KMS-11 (cell line): ENCODE results near the gene ZNF878.
"Not testable (repeated sequence)": the region's sequence is repeated elsewhere in the genome, so short reads cannot be mapped to it uniquely, and the experiment has no call there.

Experiments used
- H2AFZ ChIP-seq: fragments of 200-600 bp; sonication (generic); 2 replicates; pipeline ENCODE4 v1.6.1; 2016; ENCODE audit warnings: antibody characterized with exemption, mixed run types, low read depth
- H3K27ac ChIP-seq: fragments of 200-600 bp; sonication (generic); 2 replicates; pipeline ENCODE4 v1.6.1; 2016; ENCODE audit warnings: mild to moderate bottlenecking, mixed run types
- H3K27me3 ChIP-seq: fragments of 200-600 bp; sonication (generic); 2 replicates; pipeline ENCODE4 v1.6.1; 2017; ENCODE audit warnings: mild to moderate bottlenecking, low read depth, mixed run types, moderate library complexity; ENCODE audit not compliant: insufficient read depth
- H3K36me3 ChIP-seq: fragments of 200-600 bp; sonication (generic); 2 replicates; pipeline ENCODE4 v1.6.1; 2017; ENCODE audit warnings: mild to moderate bottlenecking, mixed run types; ENCODE audit not compliant: insufficient read depth
- H3K4me1 ChIP-seq: fragments of 200-600 bp; sonication (generic); 2 replicates; pipeline ENCODE4 v1.6.1; 2016; ENCODE audit warnings: mild to moderate bottlenecking, low read depth, mixed run types; ENCODE audit not compliant: poor library complexity, severe bottlenecking
- H3K4me2 ChIP-seq: fragments of 200-600 bp; sonication (generic); 2 replicates; pipeline ENCODE4 v1.7.0; 2016; ENCODE audit warnings: mild to moderate bottlenecking, mixed run types
- H3K4me3 ChIP-seq: fragments of 200-600 bp; sonication (generic); IDR thresholded peaks from 2 replicates; pipeline ENCODE4 v1.6.1; 2017; ENCODE audit warnings: low read depth, low read length, mixed read lengths; ENCODE audit not compliant: insufficient read depth
- H3K79me2 ChIP-seq: fragments of 200-600 bp; sonication (generic); 2 replicates; pipeline ENCODE4 v1.6.1; 2016; ENCODE audit warnings: low read depth, mixed run types; ENCODE audit not compliant: insufficient read depth
- H3K9ac ChIP-seq: fragments of 200-600 bp; sonication (generic); 2 replicates; pipeline ENCODE4 v1.6.1; 2016; ENCODE audit warnings: mild to moderate bottlenecking, mixed run types
- H4K20me1 ChIP-seq: fragments of 200-600 bp; sonication (generic); 2 replicates; pipeline ENCODE4 v1.6.1; 2016; ENCODE audit warnings: mild to moderate bottlenecking, mixed run types; ENCODE audit not compliant: insufficient read depth
- CTCF ChIP-seq: fragments of 200-600 bp; sonication (generic); conservative IDR thresholded peaks from 2 replicates; pipeline ENCODE4 v1.6.1; 2017; ENCODE audit warnings: low read depth, mild to moderate bottlenecking, antibody characterized with exemption, low read length, moderate library complexity, mixed read lengths

The ZNF878 gene

GRCh38 chr19:12077375-12077774 is 24.6 kb upstream of the ZNF878 start:
- no peak overlapping the region for H3K9ac ChIP-seq
- H3K4me2 ChIP-seq = no peak overlapping the region
- no peak overlapping the region for H3K4me3 ChIP-seq
- H3K4me1 ChIP-seq = no peaks in the 10 kb centered on the region
- no peaks in the 10 kb centered on the region for H3K36me3 ChIP-seq
- no peaks in the 10 kb centered on the region for H3K79me2 ChIP-seq
- H2AFZ ChIP-seq = no peak overlapping the region
- no peak for TF ChIP-seq CTCF
- H3K27ac ChIP-seq = no peak overlapping the region
- no peaks in the 10 kb centered on the region for H4K20me1 ChIP-seq
- no peaks in the 10 kb centered on the region for H3K27me3 ChIP-seq

GRCh38 chr19:12076331-12076730 is 23.6 kb upstream of the ZNF878 start:
- H3K27ac ChIP-seq, H3K9ac ChIP-seq, H4K20me1 ChIP-seq, H3K4me2 ChIP-seq, H3K4me3 ChIP-seq, H3K79me2 ChIP-seq, H3K27me3 ChIP-seq, H3K4me1 ChIP-seq, H2AFZ ChIP-seq, H3K36me3 ChIP-seq: not testable (repeated sequence)

GRCh38 chr19:12075538-12076139 is 22.9 kb upstream of the ZNF878 start:
- Histone ChIP-seq H3K27me3 (no peaks in the 10 kb centered on the region), H3K9ac (no peak overlapping the region), H3K4me2 (no peak overlapping the region), H3K4me3 (no peak overlapping the region), H3K36me3 (no peaks in the 10 kb centered on the region), H4K20me1 (no peaks in the 10 kb centered on the region), H3K4me1 (no peaks in the 10 kb centered on the region), H3K79me2 (no peaks in the 10 kb centered on the region), H3K27ac (no peak overlapping the region), H2AFZ (no peak overlapping the region)
- TF ChIP-seq CTCF = no peak

- Histone ChIP-seq H4K20me1 (no peaks in the 10 kb centered on the region), H3K4me3 (no peak within 1 kb of the TSS), H2AFZ (no peak within 1 kb of the TSS), H3K27me3 (no peaks in the 10 kb centered on the region), H3K9ac (no peak within 1 kb of the TSS), H3K36me3 (no peaks in the 10 kb centered on the region), H3K79me2 (no peaks in the 10 kb centered on the region), H3K4me1 (no peaks in the 10 kb centered on the region), H3K27ac (no peak within 1 kb of the TSS), H3K4me2 (no peak within 1 kb of the TSS)
- no peak for TF ChIP-seq CTCF
Observed at GRCh38 chr19:12064590-12065538, 12.1 kb upstream of the ZNF878 start, which contains the start of gene ZNF844. TSS of gene ZNF844 (plus strand) at chr19:12064731. CDS start at chr19:12064874, 143 bp downstream.

GRCh38 chr19:12055784-12056183 is 3.0 kb upstream of the ZNF878 start:
- no peak overlapping the region for H2AFZ ChIP-seq

More at GRCh38 chr19:12055784-12056183, 3.0 kb upstream of the ZNF878 start:
- Histone ChIP-seq H3K4me3 (no peak overlapping the region), H3K4me1 (no peaks in the 10 kb centered on the region), H4K20me1 (no peaks in the 10 kb centered on the region), H3K27ac (no peak overlapping the region), H3K79me2 (no peaks in the 10 kb centered on the region), H3K9ac (no peak overlapping the region), H3K36me3 (no peaks in the 10 kb centered on the region), H3K27me3 (no peaks in the 10 kb centered on the region), H3K4me2 (no peak overlapping the region)
- TF ChIP-seq CTCF = no peak
